NCI-H1048 (cell line): ENCODE data around the gene PHPT1.
"Not testable (repeated sequence)": the region's sequence is repeated elsewhere in the genome, so short reads cannot be mapped to it uniquely, and the experiment has no call there.

Experiments
- DNase-seq: peaks from one replicate; lab custom pipeline; 2025; lab: John Stamatoyannopoulos, UW

Gene PHPT1

DNA sequence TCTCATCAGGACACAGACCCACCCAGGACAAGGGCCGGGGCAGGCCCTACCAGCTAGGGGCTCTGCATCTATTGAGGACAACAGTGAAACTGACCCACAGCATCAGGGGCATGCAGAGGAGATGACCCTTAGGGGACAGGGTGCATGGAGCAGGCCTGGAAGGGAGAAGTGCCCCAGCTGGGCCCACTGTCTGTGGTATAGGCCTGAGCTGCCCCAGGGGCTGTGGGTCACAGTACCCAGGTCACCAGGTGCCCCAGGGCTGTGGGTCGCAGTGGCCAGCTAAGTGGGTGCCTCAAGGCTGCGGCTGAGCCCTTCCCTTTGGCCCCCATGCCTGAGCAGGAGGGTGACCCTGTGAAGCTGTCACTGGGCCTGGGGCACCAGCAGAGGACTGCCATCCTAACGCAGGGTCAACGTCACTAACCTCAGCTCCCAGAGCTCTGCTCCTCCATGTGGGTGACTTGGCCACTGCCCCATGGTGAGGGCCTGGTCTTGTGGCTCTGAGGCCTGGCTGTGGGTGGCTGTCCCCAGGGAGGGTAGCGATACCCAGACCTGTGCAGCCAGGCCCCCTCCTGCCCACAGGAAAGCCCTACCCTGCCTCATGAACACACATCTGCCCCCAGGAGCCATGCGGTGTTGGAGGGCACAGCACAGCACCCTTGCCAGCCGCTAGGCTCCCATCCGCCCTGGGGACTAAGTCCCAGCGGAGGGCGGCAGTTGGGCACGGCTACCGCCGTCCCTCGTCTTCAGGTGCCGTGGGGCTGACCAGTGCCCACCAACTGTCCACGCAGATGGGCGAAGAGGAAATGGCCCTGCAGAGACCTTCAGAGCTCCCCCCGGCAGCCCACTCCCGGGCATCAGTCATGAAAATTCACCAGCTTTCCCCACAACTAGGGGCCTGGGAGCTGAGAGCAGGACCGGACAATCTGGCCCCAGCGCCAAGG is 12.0 kb downstream of the PHPT1 start:
- DNase-seq = no peak

DNA sequence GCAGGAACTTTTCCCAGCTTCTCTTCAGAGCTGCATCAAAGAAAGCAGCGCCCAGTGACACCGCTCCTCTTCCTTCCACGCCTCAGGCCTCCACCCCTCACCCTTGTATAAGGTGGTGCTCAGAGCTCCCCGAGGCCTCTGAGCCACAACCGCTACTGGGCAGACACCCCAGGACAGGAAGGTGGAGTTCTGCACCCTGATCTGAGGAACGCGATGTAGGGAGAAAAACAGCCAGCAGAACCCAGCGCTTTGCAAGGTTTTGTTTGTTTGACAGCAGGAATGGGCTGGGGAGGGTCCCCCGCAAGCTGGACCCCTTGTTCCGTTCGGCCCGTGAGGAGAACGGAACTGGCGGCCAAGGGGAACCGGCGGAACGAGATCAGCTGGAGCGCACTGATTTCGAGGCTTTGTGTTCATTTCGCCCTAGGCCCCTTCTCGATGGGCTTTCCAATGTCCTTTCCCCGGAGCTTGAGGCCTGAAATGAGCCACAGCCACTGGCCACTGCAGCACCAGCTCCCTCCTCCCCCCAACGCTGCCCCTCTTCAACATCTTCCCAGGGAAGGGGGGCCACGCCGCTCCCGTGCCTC is 12.8 kb downstream of the PHPT1 start:
- DNase-seq = no peak

GRCh38 chr9:136862849-136863622 is 13.8 kb downstream of the PHPT1 start:
- DNase-seq = no peak

DNA sequence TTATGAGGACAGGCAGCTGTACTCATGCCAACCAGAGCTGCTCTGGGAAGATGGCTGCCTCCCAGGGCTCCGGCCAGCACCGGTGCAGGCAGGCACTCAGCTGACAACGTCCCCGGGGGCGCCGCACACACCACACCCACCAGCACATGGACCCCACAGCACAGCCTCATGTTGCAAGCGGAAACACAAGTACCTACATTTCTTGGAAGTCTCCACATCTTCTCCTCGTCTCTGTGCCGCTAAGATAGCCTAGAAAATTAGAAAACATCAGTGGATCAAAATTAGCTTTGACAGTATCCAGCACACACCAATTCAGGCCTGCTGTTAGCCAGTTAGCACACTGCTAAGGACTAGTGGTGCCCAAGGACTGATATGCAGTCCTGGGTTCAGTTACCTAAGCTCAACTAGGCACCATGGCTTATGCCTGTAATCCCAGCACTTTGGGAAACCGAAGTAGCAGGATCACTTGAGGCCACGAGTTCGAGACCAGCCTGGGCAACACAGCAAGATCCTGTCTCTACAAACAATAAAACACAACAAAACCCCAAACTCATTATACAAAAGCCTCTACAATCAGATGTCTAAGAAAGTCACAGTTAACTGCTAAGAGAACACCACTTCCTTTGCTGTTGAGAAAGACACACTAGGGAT is 14.5 kb downstream of the PHPT1 start:
- no peak for DNase-seq

DNA sequence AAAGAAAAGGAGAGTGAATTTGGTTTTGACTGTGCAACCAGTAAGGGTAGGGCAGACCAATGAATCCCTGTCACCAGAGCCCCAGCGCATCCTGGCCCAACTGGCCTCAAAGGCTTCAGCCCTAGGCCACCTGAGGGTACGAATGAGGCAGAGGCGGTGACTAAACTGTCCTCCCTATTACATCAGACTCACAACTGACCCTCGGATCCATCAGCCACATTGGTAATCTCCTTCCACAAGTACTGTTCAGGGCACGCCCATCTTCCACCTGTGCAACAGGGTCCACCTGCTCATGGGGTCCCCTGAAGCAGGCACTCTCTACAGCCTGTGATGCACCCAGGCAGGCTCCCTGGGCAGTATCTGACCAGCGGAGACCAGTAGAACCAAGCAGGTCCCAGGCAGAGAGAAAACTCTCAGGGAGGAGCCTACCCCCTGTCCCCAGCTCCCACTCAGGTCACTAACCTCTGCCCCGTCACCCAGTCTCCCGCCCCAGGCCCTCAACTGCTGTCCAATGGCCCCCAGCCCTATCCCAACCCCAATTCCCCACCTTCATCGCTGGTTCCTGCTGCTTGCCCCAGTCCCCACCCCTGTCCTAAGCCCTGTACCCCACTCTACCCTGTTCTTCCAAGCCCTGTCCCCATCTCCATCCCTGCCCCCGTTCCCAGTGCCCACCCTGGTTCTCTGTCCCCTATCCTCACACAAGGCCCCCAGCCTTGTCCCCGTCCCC is 16.0 kb downstream of the PHPT1 start:
- no peak for DNase-seq

DNA sequence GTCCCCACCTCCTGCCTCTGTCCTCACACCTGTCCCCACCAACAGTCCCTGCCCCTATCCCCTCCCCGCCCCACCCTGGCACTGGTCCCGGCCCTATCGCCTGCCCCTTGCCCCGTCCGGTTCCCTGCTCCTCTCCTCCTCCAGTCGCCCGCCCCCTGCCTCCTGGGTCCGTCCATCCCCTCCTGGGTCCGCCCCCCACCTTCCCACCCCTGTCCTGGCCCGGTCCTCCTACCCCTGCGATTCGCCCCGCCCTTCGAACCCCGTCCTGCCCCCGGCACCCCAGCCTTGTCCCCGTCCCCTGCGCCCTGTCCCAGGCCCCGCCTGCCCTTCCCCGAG is 16.5 kb downstream of the PHPT1 start:
- DNase-seq = no peak

DNA sequence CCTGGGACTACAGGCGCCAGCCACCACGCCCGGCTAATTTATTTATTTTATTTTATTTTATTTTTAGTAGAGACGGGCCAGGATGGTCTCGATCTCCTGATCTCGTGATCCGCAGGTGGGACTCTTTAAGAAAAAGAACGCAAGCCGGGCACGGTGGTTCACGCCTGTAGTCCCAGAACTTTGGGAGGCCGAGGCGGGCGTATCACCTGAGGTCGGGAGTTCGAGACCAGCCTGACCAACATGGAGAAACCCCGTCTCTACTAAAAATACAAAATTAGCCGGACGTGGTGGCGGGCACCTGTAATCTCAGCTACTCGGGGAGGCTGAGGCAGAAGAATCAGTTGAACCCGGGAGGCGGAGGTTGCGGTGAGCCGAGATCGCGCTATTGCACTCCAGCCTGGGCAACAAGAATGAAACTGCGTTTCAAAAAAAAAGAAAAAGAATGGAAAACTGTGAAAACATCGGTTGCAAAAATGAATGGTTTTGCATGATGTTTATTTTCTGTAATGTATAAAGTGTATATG is 17.8 kb downstream of the PHPT1 start:
- DNase-seq = not testable (repeated sequence)

DNA sequence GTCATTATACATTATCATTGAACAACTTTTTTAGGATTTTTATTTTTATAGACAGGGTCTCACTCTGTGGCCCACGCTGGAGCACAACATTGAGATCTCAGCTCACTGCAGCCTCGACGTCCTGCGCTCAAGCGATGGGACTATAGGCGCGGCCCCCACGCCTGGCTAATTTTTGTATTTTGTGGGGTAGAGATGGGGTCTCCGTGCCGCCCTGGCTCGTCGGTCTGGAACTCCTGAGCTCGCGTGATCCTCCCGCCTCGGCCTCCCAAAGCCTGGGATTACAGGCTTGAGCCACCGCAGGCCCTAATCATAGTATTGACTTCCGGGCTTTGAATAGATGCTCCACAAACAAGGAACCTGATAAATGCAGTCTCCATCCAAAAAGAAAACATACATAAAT is 18.3 kb downstream of the PHPT1 start:
- DNase-seq = no peak

DNA sequence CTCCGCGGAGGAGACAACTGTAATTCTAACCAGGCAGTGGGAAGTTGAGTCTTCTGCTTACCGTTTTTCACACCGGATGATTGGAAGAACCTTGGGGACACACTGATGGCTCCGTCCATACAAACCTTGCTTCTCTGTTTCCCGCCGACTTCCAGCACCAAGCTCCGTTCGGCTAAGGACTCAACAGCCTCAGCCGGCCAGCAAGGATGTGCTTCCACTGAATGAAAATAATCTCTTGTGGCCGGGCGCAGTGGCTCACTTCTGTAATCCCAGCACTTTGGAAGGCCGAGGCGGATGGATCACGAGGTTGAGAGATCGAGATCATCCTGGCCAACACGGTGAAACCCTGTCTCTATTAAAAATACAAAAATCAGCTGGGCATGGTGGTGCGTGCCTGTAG is 18.7 kb downstream of the PHPT1 start:
- DNase-seq = no peak

- no peak for DNase-seq
These were observed 19.4 kb downstream of the PHPT1 start for GRCh38 chr9:136868644-136869043.

- not testable (repeated sequence) for DNase-seq
These were observed 20.4 kb downstream of the PHPT1 start for GRCh38 chr9:136869611-136870010.

GRCh38 chr9:136875155-136875554 is 25.9 kb downstream of the PHPT1 start:
- no peak for DNase-seq

GRCh38 chr9:136876476-136876875 is 27.3 kb downstream of the PHPT1 start:
- DNase-seq = no peak

DNA sequence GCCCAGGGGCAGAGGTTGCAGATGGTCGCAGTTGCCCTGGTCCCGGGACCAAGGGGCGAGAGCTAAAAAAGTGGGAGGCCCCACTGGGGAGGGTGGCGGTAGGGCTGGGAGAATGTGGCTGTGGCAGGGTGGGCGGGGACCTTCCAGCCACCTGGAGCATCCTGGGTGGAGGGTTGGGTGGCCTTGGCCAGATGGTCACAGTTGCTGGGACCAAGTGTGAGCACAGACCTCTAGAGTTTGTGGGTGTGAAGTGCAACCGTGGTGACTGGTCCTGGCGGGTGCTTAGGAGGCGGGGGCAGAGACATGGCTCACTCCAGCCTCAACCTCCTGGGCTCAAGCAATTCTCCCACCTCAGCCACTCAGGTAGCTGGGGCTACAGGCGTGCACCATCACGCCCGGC is 31.4 kb downstream of the PHPT1 start:
- no peak for DNase-seq

DNA sequence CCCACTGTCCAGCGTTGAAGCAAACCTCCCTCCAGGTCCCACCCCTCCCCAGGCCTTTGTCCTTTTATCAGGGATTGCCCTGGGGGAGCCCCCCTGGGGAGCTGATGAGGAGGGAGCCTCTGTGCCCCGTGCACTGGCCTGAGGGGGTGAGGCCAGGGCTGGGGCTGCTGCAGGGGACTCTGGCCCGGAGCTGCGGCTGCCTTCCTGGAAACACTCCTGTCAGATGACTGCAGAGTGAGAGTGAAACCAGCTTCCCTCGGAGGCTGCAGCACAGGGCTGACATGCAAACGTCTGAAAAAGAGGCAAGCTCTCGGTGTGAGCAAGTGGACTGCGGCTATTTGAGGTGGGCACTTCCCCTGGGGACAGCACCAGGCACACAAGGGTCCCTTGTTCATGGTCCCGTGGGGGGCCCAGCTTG is 32.5 kb downstream of the PHPT1 start:
- DNase-seq = no peak

- no peak for DNase-seq
These were observed 33.1 kb downstream of the PHPT1 start for GRCh38 chr9:136882109-136882946.

GRCh38 chr9:136882947-136883283 is 33.7 kb downstream of the PHPT1 start:
- not testable (repeated sequence) for DNase-seq

DNA sequence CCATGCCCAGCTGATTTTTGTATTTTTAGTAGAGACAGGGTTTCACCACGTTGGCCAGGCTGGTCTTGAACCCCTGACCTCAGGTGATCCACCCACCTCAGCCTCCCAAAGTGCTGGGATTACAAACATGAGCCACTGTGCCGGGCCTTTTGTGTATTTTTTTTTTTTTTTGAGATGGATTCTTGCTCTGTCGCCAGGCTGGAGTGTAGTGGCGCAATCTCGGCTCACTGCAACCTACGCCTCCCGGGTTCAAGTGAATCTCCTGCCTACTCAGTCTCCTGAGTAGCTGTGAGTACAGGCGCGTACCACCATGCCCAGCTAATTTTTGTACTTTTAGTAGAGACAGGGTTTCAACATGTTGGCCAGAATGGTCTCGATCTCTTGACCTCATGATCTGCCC is 34.5 kb downstream of the PHPT1 start:
- not testable (repeated sequence) for DNase-seq

GRCh38 chr9:136885950-136886578 is 36.9 kb downstream of the PHPT1 start, which contains the start of gene TRAF2:
TRAF2 (plus strand) TSS chr9:136886516; CDS start chr9:136898741, 12,225 bp downstream.
- DNase-seq = peak; percentile 92
